GM21447 (cell line): ENCODE measurements around the gene WWC1.
"Not testable (repeated sequence)": the region's sequence is repeated elsewhere in the genome, so short reads cannot be mapped to it uniquely, and the experiment has no call there.

Experiments used
- ATAC-seq: cut with Tn5 transposase; IDR thresholded peaks from one replicate; pipeline ENCODE4 v1.9.1; 2021; ENCODE audit not compliant: unreplicated experiment

WWC1 gene

GRCh38 chr5:168285696-168286095 lies 5.7 kb upstream of the WWC1 start:
- no peak for ATAC-seq

- ATAC-seq = no peak
These were observed 5.1 kb upstream of the WWC1 start for GRCh38 chr5:168286386-168286785.

- not testable (repeated sequence) for ATAC-seq
These were observed 4.6 kb upstream of the WWC1 start for GRCh38 chr5:168286863-168287262.

GRCh38 chr5:168287362-168287761 lies 4.1 kb upstream of the WWC1 start:
- ATAC-seq = no peak

- no peak for ATAC-seq
These were observed 2.8 kb upstream of the WWC1 start for GRCh38 chr5:168288349-168289245.

- ATAC-seq = no peak
These were observed 523 bp upstream of the WWC1 start for GRCh38 chr5:168290902-168291341.

GRCh38 chr5:168291964-168292785 lies 730 bp downstream of the WWC1 start:
- peak; percentile 25 for ATAC-seq

GRCh38 chr5:168292786-168293696 lies 1.6 kb downstream of the WWC1 start:
- ATAC-seq = no peak

GRCh38 chr5:168295574-168296201 lies 4.2 kb downstream of the WWC1 start:
- no peak for ATAC-seq

GRCh38 chr5:168296682-168297081 lies 5.2 kb downstream of the WWC1 start:
- no peak for ATAC-seq

- ATAC-seq = no peak
These were observed 7.5 kb downstream of the WWC1 start for GRCh38 chr5:168298949-168299348.

GRCh38 chr5:168299372-168299771 lies 7.9 kb downstream of the WWC1 start:
- no peak for ATAC-seq

GRCh38 chr5:168300326-168301182 lies 9.1 kb downstream of the WWC1 start:
- ATAC-seq = no peak

GRCh38 chr5:168301593-168302390 lies 10.3 kb downstream of the WWC1 start:
- no peak for ATAC-seq

- no peak for ATAC-seq
These were observed 11.3 kb downstream of the WWC1 start for GRCh38 chr5:168302785-168303184.

GRCh38 chr5:168303393-168304025 lies 12.1 kb downstream of the WWC1 start:
- no peak for ATAC-seq

- no peak for ATAC-seq
These were observed 12.9 kb downstream of the WWC1 start for GRCh38 chr5:168304349-168304748.

GRCh38 chr5:168305281-168305680 lies 13.8 kb downstream of the WWC1 start:
- no peak for ATAC-seq
